ACC112 (cell line): ENCODE measurements around the gene LIN37.
"Not testable (repeated sequence)": the region's sequence is repeated elsewhere in the genome, so short reads cannot be mapped to it uniquely, and the experiment has no call there.

Experiments used
- H2AFZ ChIP-seq: fragments of 200-600 bp; sonication (generic); one replicate; pipeline ENCODE4 v1.6.0; 2017; ENCODE audit warnings: antibody characterized with exemption, low read length; ENCODE audit not compliant: unreplicated experiment
- H3K27ac ChIP-seq: fragments of 200-600 bp; sonication (generic); 2 replicates; pipeline ENCODE4 v1.5.1; 2014; ENCODE audit warnings: low read depth, mild to moderate bottlenecking, antibody characterized with exemption, low read length, moderate library complexity
- H3K27me3 ChIP-seq: fragments of 200-600 bp; sonication (generic); 2 replicates; pipeline ENCODE4 v1.6.1; 2014; ENCODE audit warnings: mild to moderate bottlenecking, antibody characterized with exemption, low read length, moderate library complexity, mixed read lengths; ENCODE audit not compliant: insufficient read depth
- H3K36me3 ChIP-seq: fragments of 200-600 bp; sonication (generic); 2 replicates; pipeline ENCODE4 v1.6.1; 2016; ENCODE audit warnings: mild to moderate bottlenecking, antibody characterized with exemption, low read length, moderate library complexity, mixed read lengths; ENCODE audit not compliant: insufficient read depth
- H3K4me1 ChIP-seq: fragments of 200-600 bp; sonication (generic); one replicate; pipeline ENCODE4 v1.6.1; 2016; ENCODE audit warnings: low read length, mixed read lengths; ENCODE audit not compliant: insufficient read depth, unreplicated experiment, control insufficient read depth
- H3K4me3 ChIP-seq: fragments of 200-600 bp; sonication (generic); 2 replicates; pipeline ENCODE4 v1.5.1; 2014; ENCODE audit warnings: mild to moderate bottlenecking, low read depth, low read length
- H3K79me2 ChIP-seq: fragments of 200-600 bp; sonication (generic); one replicate; pipeline ENCODE4 v1.6.0; 2016; ENCODE audit warnings: low read length; ENCODE audit not compliant: control insufficient read depth, unreplicated experiment, insufficient read depth

The LIN37 gene

GRCh38 chr19:35721374-35721773 is 27.0 kb upstream of the LIN37 start:
- no peaks in the 10 kb centered on the region for H3K27me3 ChIP-seq
- H3K27ac ChIP-seq = no peak overlapping the region
- peaks cover 24% of the 10 kb centered on the region for H3K79me2 ChIP-seq
- H3K4me1 ChIP-seq = no peaks in the 10 kb centered on the region
- H2AFZ ChIP-seq = no peak overlapping the region
- H3K4me3 ChIP-seq = no peak overlapping the region
- H3K36me3 ChIP-seq = peaks cover 5% of the 10 kb centered on the region; the same call in 1 of the 2 replicates

- peaks cover 24% of the 10 kb centered on the region for H3K79me2 ChIP-seq
- no peak overlapping the region for H2AFZ ChIP-seq
- H3K4me3 ChIP-seq = no peak overlapping the region
- peaks cover 5% of the 10 kb centered on the region; the same call in 1 of the 2 replicates for H3K36me3 ChIP-seq
- no peaks in the 10 kb centered on the region for H3K4me1 ChIP-seq
- no peak overlapping the region for H3K27ac ChIP-seq
- H3K27me3 ChIP-seq = no peaks in the 10 kb centered on the region
Measured at GRCh38 chr19:35722461-35722860, 25.9 kb upstream of the LIN37 start.

GRCh38 chr19:35722897-35723296 is 25.5 kb upstream of the LIN37 start:
- Histone ChIP-seq H3K36me3 (peaks cover 5% of the 10 kb centered on the region; the same call in 1 of the 2 replicates), H3K4me3 (no peak overlapping the region), H3K79me2 (peaks cover 24% of the 10 kb centered on the region), H3K27me3 (no peaks in the 10 kb centered on the region), H3K27ac (no peak overlapping the region), H2AFZ (no peak overlapping the region), H3K4me1 (no peaks in the 10 kb centered on the region)

- Histone ChIP-seq H3K4me3 (no peak overlapping the region), H2AFZ (no peak overlapping the region), H3K27me3 (no peaks in the 10 kb centered on the region), H3K27ac (no peak overlapping the region), H3K4me1 (no peaks in the 10 kb centered on the region), H3K36me3 (peaks cover 5% of the 10 kb centered on the region; the same call in 1 of the 2 replicates), H3K79me2 (peaks cover 16% of the 10 kb centered on the region)
Measured at GRCh38 chr19:35723671-35724070, 24.7 kb upstream of the LIN37 start.

GRCh38 chr19:35724132-35724531 is 24.2 kb upstream of the LIN37 start:
- H3K36me3 ChIP-seq, H3K4me1 ChIP-seq, H3K27me3 ChIP-seq, H3K4me3 ChIP-seq, H2AFZ ChIP-seq, H3K27ac ChIP-seq: not testable (repeated sequence)
- H3K79me2 ChIP-seq = peaks cover 12% of the 10 kb centered on the region

GRCh38 chr19:35724560-35724959 is 23.8 kb upstream of the LIN37 start:
- Histone ChIP-seq H3K27me3 (no peaks in the 10 kb centered on the region), H2AFZ (no peak overlapping the region), H3K4me1 (no peaks in the 10 kb centered on the region), H3K27ac (no peak overlapping the region), H3K79me2 (peaks cover 7% of the 10 kb centered on the region), H3K4me3 (no peak overlapping the region), H3K36me3 (peaks cover 5% of the 10 kb centered on the region; the same call in 1 of the 2 replicates)

GRCh38 chr19:35725216-35725861 is 23.0 kb upstream of the LIN37 start:
- H3K4me3 ChIP-seq = no peak overlapping the region
- H3K27ac ChIP-seq = no peak overlapping the region
- H3K27me3 ChIP-seq = no peaks in the 10 kb centered on the region
- peaks cover 5% of the 10 kb centered on the region; the same call in 1 of the 2 replicates for H3K36me3 ChIP-seq
- no peaks in the 10 kb centered on the region for H3K79me2 ChIP-seq
- H3K4me1 ChIP-seq = no peaks in the 10 kb centered on the region
- H2AFZ ChIP-seq = no peak overlapping the region

GRCh38 chr19:35727053-35727955 is 21.1 kb upstream of the LIN37 start:
- no peaks in the 10 kb centered on the region for H3K79me2 ChIP-seq
- H3K27me3 ChIP-seq = no peaks in the 10 kb centered on the region
- H3K4me1 ChIP-seq = no peaks in the 10 kb centered on the region
- H3K27ac ChIP-seq = no peak overlapping the region
- no peak overlapping the region for H2AFZ ChIP-seq
- peaks cover 5% of the 10 kb centered on the region; the same call in 1 of the 2 replicates for H3K36me3 ChIP-seq
- no peak overlapping the region for H3K4me3 ChIP-seq

GRCh38 chr19:35727956-35728706 is 20.2 kb upstream of the LIN37 start:
- Histone ChIP-seq H2AFZ (no peak overlapping the region), H3K27ac (no peak overlapping the region), H3K79me2 (no peaks in the 10 kb centered on the region), H3K27me3 (no peaks in the 10 kb centered on the region), H3K4me3 (no peak overlapping the region), H3K36me3 (peaks cover 5% of the 10 kb centered on the region; the same call in 1 of the 2 replicates), H3K4me1 (no peaks in the 10 kb centered on the region)

GRCh38 chr19:35729021-35729420 is 19.4 kb upstream of the LIN37 start:
- Histone ChIP-seq H3K79me2 (no peaks in the 10 kb centered on the region), H3K27me3 (no peaks in the 10 kb centered on the region), H3K4me1 (no peaks in the 10 kb centered on the region), H3K27ac (no peak overlapping the region), H3K36me3 (peaks cover 5% of the 10 kb centered on the region; the same call in 1 of the 2 replicates), H2AFZ (no peak overlapping the region), H3K4me3 (no peak overlapping the region)
